ENCODE results near the gene VWA5B2. TPM values are rescaled to one million over a fixed set of nuclear protein-coding genes. Genes with fewer than 3 reads are reported as not detected.

Gene VWA5B2
- total RNA-seq, 1 experiment from 2014 or later, result 2.7 TPM

DNA sequence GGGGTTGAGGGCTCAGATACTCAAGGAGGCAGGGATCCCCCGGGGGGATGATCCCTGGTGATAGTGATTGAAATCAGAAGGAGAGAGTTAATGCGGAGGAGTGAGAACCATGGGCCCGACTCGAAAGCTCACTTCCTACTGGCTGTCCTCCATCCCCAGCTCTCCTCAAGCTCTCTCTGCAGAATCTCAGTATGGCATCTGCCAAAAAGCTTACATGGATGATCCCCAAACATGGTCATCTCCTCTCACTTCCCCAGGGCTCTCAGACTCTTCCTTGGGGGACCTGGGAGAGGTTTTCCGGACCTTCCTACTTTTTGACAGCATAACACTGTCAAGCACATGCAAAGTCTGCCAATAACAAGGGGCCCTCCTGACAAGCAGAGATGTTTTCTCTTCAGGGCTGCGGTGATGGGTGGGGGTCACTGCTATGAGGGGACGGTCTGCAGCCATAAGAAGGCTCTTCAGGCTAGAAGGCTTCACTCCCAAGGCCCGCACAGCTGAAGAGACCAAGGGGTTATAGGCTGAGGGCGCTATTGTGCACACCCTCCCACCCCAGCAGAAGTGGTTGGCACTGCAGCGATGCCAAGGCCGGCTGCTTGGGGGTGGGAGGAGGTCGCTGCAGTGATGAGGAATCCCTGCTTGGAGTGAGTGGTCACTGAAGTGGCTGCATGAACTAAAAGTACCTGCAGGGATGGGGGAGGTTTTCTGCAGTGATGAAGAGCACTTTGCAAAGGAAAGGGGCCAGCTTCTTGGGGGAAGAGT, 828 bp upstream of the VWA5B2 start:
- Histone ChIP-seq H3K27me3 (ENCODE audit: insufficient read depth, low read length) (peaks cover 37% of the 10 kb centered on the region), H4K91ac (ENCODE audit: insufficient read length, low read depth, low read length) (no peak overlapping the region), H3K9ac (ENCODE audit: extremely low read depth, insufficient read length, low read length) (no peak overlapping the region), H2AK5ac (ENCODE audit: insufficient read length, low read length) (no peak overlapping the region), H3K18ac (ENCODE audit: insufficient read length, low read depth, low read length) (no peak overlapping the region), H3T11ph (ENCODE audit: low read length) (no peak overlapping the region), H3K4me1 (ENCODE audit: insufficient read depth, low read length) (no peaks in the 10 kb centered on the region), H3K79me2 (ENCODE audit: insufficient read depth, low read length) (no peaks in the 10 kb centered on the region), H2BK12ac (ENCODE audit: insufficient read length, low read depth, low read length) (no peak overlapping the region), H3K4me2 (ENCODE audit: insufficient read depth, insufficient read length, low read length) (peak overlapping the region; percentile 65), H3K56ac (ENCODE audit: insufficient read length, low read depth, low read length) (no peak overlapping the region), H2BK15ac (ENCODE audit: low read depth, low read length) (no peak overlapping the region), H3K4ac (ENCODE audit: low read depth, low read length) (no peak overlapping the region), H2AFZ (ENCODE audit: low read length) (no peak overlapping the region), H4K5ac (ENCODE audit: insufficient read length, low read depth, low read length) (no peak overlapping the region), H4K20me1 (ENCODE audit: control insufficient read depth, insufficient read depth, insufficient read length) (no peaks in the 10 kb centered on the region), H3K23me2 (ENCODE audit: insufficient read length, low read depth, low read length, poor library complexity, severe bottlenecking) (peaks cover 15% of the 10 kb centered on the region), H3K14ac (ENCODE audit: insufficient read depth, low read length) (no peak overlapping the region), H3K23ac (ENCODE audit: insufficient read length, low read depth, low read length) (no peak overlapping the region), H3K79me1 (ENCODE audit: insufficient read depth, low read depth, low read length, poor library complexity, severe bottlenecking) (no peaks in the 10 kb centered on the region), H3K9me3 (ENCODE audit: control insufficient read depth, low read depth, low read length) (no peaks in the 10 kb centered on the region), H2BK120ac (ENCODE audit: low read depth, low read length, poor library complexity, severe bottlenecking) (no peak overlapping the region), H3K27ac (ENCODE audit: insufficient read length, low read depth, low read length) (no peak overlapping the region), H4K8ac (replicated peaks; ENCODE audit: insufficient read length, low read depth, low read length) (no peak overlapping the region), H2BK20ac (ENCODE audit: low read depth, low read length, poor library complexity, severe bottlenecking) (no peak overlapping the region), H2BK5ac (ENCODE audit: insufficient read length, low read length) (no peak overlapping the region)
- peaks cover 2 to 6% of the 10 kb centered on the region in 2 experiments for H3K4me1 Mint-ChIP-seq
- no peaks in the 10 kb centered on the region for H3K36me3 Mint-ChIP-seq (ENCODE audit: insufficient read depth in 1 of 3, low read depth in 3 of 3)
- H3K27me3 Mint-ChIP-seq (ENCODE audit: low read depth), result peaks cover 76% of the 10 kb centered on the region
- TF ChIP-seq, protein P1, sequence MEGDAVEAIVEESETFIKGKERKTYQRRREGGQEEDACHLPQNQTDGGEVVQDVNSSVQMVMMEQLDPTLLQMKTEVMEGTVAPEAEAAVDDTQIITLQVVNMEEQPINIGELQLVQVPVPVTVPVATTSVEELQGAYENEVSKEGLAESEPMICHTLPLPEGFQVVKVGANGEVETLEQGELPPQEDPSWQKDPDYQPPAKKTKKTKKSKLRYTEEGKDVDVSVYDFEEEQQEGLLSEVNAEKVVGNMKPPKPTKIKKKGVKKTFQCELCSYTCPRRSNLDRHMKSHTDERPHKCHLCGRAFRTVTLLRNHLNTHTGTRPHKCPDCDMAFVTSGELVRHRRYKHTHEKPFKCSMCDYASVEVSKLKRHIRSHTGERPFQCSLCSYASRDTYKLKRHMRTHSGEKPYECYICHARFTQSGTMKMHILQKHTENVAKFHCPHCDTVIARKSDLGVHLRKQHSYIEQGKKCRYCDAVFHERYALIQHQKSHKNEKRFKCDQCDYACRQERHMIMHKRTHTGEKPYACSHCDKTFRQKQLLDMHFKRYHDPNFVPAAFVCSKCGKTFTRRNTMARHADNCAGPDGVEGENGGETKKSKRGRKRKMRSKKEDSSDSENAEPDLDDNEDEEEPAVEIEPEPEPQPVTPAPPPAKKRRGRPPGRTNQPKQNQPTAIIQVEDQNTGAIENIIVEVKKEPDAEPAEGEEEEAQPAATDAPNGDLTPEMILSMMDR (conservative IDR thresholded peaks at IDR 0.05), result no peak
- no peak overlapping the region for H3K27ac Mint-ChIP-seq
- H3K4me3 Mint-ChIP-seq, result peak overlapping the region; percentile 57 to 77
- H3K9me3 Mint-ChIP-seq, result no peaks in the 10 kb centered on the region
- WGBS (ENCODE audit: extremely low coverage, insufficient read length, low lambda C conversion rate), result no CpG with 5 or more reads among the region's 12 CpGs
- no peak for DNase-seq
